ENCODE results near the gene NHLH1.
"Not testable (repeated sequence)": the region's sequence is repeated elsewhere in the genome, so short reads cannot be mapped to it uniquely, and the experiment has no call there.

Gene NHLH1

GRCh38 chr1:160377585-160378206 is 10.8 kb downstream of the NHLH1 start:
- DNase-seq (ENCODE audit: extremely low read depth, low read depth) = no peak
- no peak for TF ChIP-seq CTCF (IDR thresholded peaks at IDR 0.05; ENCODE audit: low read depth, low read length)

GRCh38 chr1:160384812-160385211 is 17.9 kb downstream of the NHLH1 start:
- not testable (repeated sequence) for DNase-seq (ENCODE audit: extremely low read depth, low read depth)

- not testable (repeated sequence) for DNase-seq (ENCODE audit: extremely low read depth, low read depth)
These were observed 21.5 kb downstream of the NHLH1 start for GRCh38 chr1:160388406-160388805.

GRCh38 chr1:160394673-160395072 is 27.8 kb downstream of the NHLH1 start:
- DNase-seq (ENCODE audit: extremely low read depth, low read depth) = no peak
- TF ChIP-seq CTCF (IDR thresholded peaks at IDR 0.05; ENCODE audit: low read depth, low read length) = no peak

GRCh38 chr1:160397651-160398050 is 30.8 kb downstream of the NHLH1 start:
- TF ChIP-seq CTCF (IDR thresholded peaks at IDR 0.05; ENCODE audit: low read depth, low read length) = no peak
- no peak for DNase-seq (ENCODE audit: extremely low read depth, low read depth)

GRCh38 chr1:160398823-160399222 is 32.0 kb downstream of the NHLH1 start:
- no peak for TF ChIP-seq CTCF (IDR thresholded peaks at IDR 0.05; ENCODE audit: low read depth, low read length)
- no peak for DNase-seq (ENCODE audit: extremely low read depth, low read depth)

GRCh38 chr1:160399544-160400222 is 32.8 kb downstream of the NHLH1 start:
- no peak for DNase-seq (ENCODE audit: extremely low read depth, low read depth)
- TF ChIP-seq CTCF (IDR thresholded peaks at IDR 0.05; ENCODE audit: low read depth, low read length) = no peak

- no peak for TF ChIP-seq CTCF (IDR thresholded peaks at IDR 0.05; ENCODE audit: low read depth, low read length)
- DNase-seq (ENCODE audit: extremely low read depth, low read depth) = no peak
These were observed 33.4 kb downstream of the NHLH1 start, which contains the start of gene VANGL2 for GRCh38 chr1:160400223-160400645. Gene VANGL2, plus strand, starts transcription at chr1:160400564. Its CDS starts 15,274 bp downstream, at chr1:160415838.
